Right lung (tissue), 5 donors: ENCODE data around the gene UBAC2. TPM values are rescaled to one million over a fixed set of nuclear protein-coding genes. Genes with fewer than 3 reads are reported as not detected.
"Not testable (repeated sequence)": the region's sequence is repeated elsewhere in the genome, so short reads cannot be mapped to it uniquely, and the experiment has no call there.

ENCODE experiments used
- DNase-seq, 2 donors: peaks; one replicate each; pipeline ENCODE4 v3.0.0-alpha.2; 2013
- polyA plus RNA-seq, 5 donors: library from polyadenylated mRNA; unstranded; fragments of 120-200 nt; gene quantifications; one replicate each; pipeline versions ENCODE4 v1.2.1 to v1.2.3, GENCODE V29; 2013; ENCODE audit warnings: inconsistent platforms in 1 of 5, low replicate concordance in 1 of 5; ENCODE audit not compliant: insufficient read length in 5 of 5, insufficient read depth in 1 of 5

UBAC2 gene
- polyA plus RNA-seq, 5 donors = 65.7 to 73.6 (median 69.7) TPM

DNA sequence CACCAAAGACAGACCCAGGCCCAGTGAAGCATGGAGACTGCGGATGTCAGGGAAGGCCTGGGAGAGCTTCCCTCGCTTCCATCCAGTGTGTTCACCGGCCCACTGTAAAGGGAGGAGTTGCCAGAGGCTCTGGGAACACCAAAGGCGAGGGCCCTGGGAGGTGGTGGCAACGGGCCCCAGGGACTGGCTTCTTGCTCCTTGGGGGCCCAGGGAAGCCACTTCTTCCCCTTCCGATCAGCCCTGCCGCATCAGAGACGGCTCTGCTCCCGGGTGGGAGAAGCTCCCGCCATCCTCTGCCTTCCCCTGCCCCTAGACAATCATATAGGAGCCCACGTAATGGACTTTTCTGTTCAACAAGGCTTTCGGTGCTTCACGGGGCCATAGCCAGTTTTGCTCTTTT lies 189.9 kb downstream of the UBAC2 start:
- DNase-seq = no peak

GRCh38 chr13:99391781-99392469 lies 191.3 kb downstream of the UBAC2 start:
- no peak for DNase-seq

DNA sequence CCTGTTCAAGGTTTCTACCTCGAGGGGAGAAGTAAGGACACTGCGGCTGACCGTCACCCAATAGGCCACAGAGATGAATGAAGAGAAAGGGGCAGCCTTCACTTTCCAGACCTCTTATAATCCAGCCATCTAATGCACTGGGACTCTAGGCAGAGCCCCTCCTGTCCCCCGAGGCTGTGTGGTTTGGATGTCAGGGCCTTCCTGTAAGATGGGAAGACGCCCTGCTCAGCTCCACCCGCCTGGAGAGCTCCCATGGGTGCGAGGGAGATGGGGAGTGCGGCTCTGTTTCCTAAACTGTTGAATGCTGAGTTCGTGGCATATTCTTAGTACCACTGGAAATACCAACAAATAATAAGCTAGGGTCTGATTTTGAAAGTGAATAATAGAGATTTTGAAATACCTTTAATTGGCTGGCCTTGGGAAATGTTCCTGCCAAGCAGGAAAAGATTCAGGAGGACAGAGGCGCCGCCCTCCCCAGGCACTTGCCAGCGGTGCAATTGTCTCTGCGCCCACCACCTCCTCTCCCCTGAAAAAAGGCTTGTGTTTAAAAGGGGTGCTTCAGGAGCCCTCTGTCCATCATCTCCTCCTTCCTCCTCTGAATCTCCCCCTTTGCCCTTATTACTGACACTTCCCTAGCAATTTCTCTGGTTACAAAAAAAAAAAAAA lies 191.9 kb downstream of the UBAC2 start:
- no peak for DNase-seq

DNA sequence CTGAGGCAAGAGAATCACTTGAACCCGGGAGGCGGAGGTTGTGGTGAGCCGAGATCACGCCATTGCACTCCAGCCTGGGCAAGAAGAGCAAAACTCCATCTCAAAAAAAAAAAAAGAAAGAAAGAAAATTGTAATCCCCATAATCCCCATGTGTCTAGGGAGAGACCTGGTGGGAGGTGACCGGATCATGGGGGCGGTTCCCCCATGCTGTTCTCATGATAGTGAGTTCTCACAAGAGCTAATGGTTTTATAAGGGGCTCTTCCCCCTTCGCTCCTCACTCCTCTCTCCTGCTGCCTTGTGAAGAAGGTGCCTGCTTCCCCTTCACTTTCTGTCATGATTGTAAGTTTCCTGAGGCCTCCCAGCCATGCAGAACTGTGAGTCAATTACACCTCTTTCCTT lies 192.7 kb downstream of the UBAC2 start:
- not testable (repeated sequence) for DNase-seq

DNA sequence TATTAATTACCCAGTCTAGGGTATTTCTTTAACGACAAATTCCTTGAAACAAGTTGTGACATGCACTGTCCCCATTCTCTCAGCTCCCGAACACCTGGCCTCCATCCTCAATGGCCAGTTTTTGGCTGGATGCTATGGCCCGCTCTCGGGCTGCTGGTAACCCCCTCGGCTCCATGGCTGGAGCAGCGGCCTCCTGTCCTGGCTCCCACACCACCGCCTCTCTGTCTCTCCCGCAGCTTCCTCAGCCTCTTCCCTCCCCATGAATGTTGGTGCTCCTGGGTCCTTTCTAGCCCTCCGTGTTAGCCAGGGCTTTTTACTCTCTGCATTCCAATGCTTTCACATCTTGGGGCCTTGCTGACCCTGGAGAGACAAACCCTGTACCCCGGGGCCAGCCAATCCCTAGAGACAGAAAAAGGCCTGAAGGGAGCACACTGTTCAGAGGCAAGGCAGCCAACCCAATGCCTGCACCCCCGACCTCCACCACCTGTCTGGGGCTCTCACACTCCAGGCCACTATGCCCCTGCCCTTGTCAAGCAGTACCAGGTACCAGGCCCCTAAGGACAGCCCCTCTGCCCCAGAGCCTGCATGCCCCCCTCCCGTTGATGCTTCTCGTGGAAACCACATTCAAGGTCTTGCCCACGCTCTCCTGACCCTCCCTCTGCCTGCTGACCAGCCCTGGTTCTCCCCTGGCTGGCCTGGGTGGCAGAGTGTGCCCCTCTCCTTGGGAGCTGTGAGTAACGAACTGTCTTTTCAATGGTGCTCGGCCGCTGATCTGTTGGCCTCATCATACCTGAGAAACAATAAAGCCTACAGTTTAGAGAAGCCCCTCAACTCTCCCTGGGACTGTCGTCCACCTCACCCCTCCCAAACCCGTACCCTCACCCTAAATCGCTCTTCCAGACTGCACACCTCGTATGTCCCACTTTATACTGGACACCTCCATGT lies 193.4 kb downstream of the UBAC2 start:
- DNase-seq = no peak

- no peak for DNase-seq
These were observed 194.8 kb downstream of the UBAC2 start for GRCh38 chr13:99395436-99395835.

GRCh38 chr13:99396446-99396845 lies 195.8 kb downstream of the UBAC2 start:
- DNase-seq = no peak

DNA sequence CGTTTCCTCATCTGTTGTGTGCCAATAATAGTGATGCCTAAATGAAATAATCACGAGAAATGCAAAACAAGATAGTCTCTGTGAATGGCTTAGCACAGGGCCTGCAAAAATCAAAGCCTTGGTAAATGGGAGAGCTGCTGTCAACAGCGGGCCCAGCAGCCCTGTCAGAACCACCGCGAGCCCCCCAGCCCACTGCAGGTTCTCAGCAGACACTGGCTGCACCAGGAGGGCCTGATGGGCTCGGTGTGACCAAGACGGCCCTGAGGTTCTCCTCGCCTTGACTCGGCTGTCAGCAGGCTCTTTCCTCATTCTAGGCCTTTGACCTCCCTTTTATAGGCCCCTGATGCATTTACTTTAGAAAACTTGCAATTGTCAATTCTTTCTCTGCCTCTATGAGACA lies 197.4 kb downstream of the UBAC2 start:
- DNase-seq = no peak

GRCh38 chr13:99398916-99399622 lies 198.4 kb downstream of the UBAC2 start:
- no peak for DNase-seq

DNA sequence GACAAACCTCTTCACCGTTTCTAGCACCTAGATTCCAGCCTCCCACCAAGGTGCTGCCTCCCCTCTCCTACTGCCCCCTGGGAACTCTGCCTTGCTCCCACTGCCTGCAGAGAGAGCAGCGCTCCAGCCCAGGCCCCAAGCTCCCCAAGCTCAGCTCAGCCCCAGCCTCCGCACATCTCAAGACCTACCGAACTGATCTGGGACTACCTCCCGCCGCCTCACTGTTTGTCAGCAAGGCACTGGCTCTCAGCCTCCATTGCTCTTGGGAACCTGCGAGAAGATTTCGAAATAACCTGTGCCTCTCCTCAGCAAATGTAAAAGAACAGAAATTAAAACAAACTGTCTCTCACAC lies 198.9 kb downstream of the UBAC2 start:
- no peak for DNase-seq

- no peak for DNase-seq
These were observed 202.9 kb downstream of the UBAC2 start for GRCh38 chr13:99403458-99403971.

GRCh38 chr13:99404005-99404755 lies 203.5 kb downstream of the UBAC2 start:
- no peak for DNase-seq

DNA sequence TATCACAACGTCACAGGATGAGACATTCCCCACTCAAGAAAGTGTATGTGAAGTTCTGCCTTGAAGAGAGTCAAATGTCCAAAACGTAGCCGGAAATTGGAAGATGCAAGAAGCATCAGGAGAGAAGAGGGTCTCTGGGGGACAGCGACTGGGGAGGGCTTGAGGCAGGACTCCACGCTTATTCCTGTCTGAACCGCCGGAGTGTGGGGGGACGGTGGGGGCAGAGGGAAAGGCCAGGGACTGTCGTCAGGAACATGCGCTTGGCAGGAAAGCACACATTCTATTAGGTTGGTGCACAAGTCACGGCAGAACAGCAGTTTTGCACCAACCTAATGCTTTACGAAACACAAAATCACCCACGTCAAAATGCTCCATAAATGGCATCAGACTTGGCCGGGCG lies 205.3 kb downstream of the UBAC2 start:
- DNase-seq = no peak

GRCh38 chr13:99406799-99407201 lies 206.1 kb downstream of the UBAC2 start:
- DNase-seq = no peak

GRCh38 chr13:99407906-99408702 lies 207.4 kb downstream of the UBAC2 start:
- no peak for DNase-seq

DNA sequence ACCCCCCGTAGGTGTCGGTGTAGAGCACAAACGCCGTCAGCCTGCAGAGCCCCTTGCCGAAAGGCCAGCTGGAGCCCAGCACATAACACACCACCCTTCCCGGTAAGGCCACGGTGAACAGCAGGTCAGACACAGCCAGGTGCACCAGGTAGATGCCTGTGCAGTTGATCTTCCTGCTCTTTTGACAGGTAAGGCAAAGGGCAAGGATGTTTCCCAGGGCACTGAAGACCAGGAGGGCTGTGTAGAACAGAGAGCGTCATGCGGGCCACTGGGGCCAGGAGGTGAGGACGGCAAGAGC lies 208.0 kb downstream of the UBAC2 start:
- no peak for DNase-seq

GRCh38 chr13:99409461-99410083 lies 208.9 kb downstream of the UBAC2 start:
- not testable (repeated sequence) for DNase-seq

DNA sequence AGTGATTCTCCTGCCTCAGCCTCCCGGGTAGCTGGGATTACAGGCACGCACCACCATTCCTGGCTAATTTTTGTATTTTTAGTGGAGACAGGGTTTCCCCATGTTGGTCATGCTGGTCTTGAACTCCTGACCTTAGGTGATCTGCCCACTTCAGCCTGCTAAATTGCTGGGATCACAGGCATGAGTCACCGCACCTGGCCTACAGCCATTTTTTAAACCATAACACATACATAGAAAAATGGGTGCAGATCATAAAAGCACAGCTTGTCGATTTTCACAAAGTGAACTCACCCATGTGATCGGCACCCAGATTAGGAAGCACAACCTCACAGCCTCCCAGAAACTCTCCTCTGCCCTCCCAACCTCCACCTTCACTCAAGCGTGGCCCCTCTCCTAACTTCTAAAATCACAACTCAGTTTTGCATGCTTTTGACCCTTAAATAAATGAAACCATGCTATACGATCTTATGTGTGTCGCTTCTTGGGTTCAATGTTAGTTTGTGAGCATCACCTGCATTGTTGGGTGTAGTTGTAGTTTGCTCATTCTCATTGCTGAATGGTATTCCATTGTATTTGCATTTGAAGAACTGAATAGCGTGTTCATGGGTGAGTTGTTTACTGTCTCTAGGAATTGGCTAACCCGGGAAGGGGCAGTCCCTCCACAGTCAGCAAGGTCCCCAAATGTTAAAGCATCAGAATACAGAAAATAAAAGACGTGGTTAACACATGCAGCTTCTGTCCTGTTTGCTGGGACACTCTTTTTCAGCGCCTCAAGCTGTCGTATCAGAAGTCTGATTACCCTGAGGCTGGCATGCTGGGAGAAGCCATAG lies 210.2 kb downstream of the UBAC2 start:
- not testable (repeated sequence) for DNase-seq

DNA sequence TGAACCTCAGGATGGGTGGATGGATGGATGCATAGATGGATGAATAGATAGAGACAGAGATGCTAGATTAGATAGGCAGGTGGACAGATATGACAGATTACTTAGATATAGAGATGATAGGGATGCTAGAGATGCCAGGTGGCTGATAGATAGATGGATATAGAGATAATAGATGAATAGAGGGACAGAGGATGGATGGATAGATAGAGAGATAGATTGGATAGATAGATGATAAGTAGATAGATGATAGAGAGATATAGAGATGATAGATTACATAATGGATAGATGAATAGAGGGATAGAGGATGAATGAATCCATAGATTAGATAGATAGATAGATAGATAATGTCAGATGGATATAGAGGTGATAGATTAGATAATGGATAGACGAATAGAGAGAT lies 212.2 kb downstream of the UBAC2 start:
- no peak for DNase-seq
